Activated naive CD8-positive, alpha-beta T cell (primary cell): ENCODE data around the gene IFITM1.
"Not testable (repeated sequence)": the region's sequence is repeated elsewhere in the genome, so short reads cannot be mapped to it uniquely, and the experiment has no call there.

Experiments used
- H3K27ac Mint-ChIP-seq: one replicate; pipeline ENCODE4 v1.8.0; 2021; ENCODE audit warnings: mixed read lengths
- H3K27me3 Mint-ChIP-seq: one replicate; pipeline ENCODE4 v1.8.0; 2021; ENCODE audit warnings: mixed read lengths
- H3K36me3 Mint-ChIP-seq: one replicate; pipeline ENCODE4 v1.8.0; 2021; ENCODE audit warnings: mixed read lengths
- H3K4me1 Mint-ChIP-seq: one replicate; pipeline ENCODE4 v1.8.0; 2021; ENCODE audit warnings: low read depth, mixed read lengths
- H3K4me3 Mint-ChIP-seq: one replicate; pipeline ENCODE4 v1.8.0; 2021; ENCODE audit warnings: mild to moderate bottlenecking, mixed read lengths
- H3K9me3 Mint-ChIP-seq: one replicate; pipeline ENCODE4 v1.8.0; 2021; ENCODE audit warnings: low read depth, mixed read lengths

Gene IFITM1

GRCh38 chr11:319121-319887, 5.5 kb downstream of the IFITM1 start:
- not testable (repeated sequence) for H3K36me3 Mint-ChIP-seq, H3K27me3 Mint-ChIP-seq, H3K9me3 Mint-ChIP-seq
- H3K27ac Mint-ChIP-seq, result peak overlapping the region; percentile 100
- H3K4me1 Mint-ChIP-seq, result peaks cover 37% of the 10 kb centered on the region
- peak overlapping the region; percentile 94 for H3K4me3 Mint-ChIP-seq

GRCh38 chr11:319888-320273, 6.0 kb downstream of the IFITM1 start:
- not testable (repeated sequence) for H3K27me3 Mint-ChIP-seq, H3K9me3 Mint-ChIP-seq, H3K36me3 Mint-ChIP-seq
- Mint-ChIP-seq H3K4me3 (peak overlapping the region; percentile 94), H3K4me1 (peaks cover 43% of the 10 kb centered on the region), H3K27ac (peak overlapping the region; percentile 100)

DNA sequence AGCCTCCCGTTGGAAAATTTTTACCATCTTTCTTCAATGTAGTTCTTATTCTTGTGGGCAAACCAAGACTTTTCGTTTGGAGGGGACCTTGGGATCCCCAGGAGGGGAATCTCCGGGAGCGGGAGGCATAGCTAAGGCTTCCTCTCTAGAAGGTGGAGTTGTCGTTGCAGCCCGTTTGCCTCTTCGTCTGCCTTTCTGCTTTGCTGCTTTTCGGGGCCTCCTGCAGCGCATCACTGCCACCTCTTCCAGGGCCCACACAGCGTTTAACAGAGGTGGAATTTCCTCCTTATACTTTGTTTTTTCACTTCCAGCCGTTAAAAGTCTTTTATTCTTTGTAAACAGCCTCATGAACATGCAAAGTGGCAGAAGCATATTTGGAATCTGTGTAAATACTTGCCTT, 10.3 kb downstream of the IFITM1 start:
- Mint-ChIP-seq H3K27ac (peak overlapping the region; percentile 64), H3K36me3 (no peaks in the 10 kb centered on the region), H3K4me1 (peaks cover 59% of the 10 kb centered on the region), H3K27me3 (no peaks in the 10 kb centered on the region), H3K9me3 (no peaks in the 10 kb centered on the region), H3K4me3 (peak overlapping the region; percentile 15)

DNA sequence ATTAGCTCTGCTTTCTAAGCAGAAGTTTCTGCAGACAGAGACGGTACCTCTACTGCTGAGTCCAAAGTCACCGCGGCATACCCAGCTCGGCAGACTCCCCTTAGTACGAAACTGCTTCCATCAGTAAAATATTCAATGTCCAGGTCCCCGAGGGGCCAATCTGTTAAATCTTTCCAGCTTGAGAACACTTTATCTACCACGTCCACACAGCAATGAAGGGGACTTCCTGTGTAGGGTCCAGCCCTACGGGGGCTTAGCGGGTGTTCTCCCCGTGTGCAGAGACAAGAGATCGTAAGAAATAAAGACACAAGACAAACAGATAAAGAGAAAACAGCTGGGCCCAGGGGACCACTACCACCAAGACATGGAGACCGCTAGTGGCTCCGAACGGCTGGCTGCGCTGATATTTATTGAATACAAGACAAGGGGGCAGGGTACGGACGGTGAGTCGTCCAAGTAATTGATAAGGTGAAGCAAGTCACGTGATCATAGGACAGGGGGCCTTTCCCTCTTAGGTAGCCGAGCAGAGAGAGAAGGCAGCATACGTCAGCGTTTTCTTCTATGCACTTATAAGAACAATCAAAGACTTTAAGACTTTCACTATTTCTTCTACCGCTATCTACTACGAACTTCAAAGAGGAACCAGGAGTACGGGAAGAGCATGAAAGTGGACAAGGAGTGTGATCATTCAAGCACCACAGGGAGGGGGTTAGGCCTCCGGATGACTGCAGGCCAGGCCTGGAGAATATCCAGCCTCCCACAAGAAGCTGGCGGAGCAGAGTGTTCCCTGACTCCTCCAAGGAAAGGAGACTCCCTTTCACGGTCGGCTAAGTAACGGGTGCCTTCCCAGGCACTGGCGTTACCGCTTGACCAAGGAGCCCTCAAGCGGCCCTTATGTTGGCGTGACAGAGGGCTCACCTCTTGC, 11.0 kb downstream of the IFITM1 start:
- Mint-ChIP-seq H3K4me1 (peaks cover 64% of the 10 kb centered on the region), H3K4me3 (peak overlapping the region; percentile 15), H3K27ac (peak overlapping the region; percentile 64)
- not testable (repeated sequence) for H3K27me3 Mint-ChIP-seq, H3K36me3 Mint-ChIP-seq, H3K9me3 Mint-ChIP-seq

DNA sequence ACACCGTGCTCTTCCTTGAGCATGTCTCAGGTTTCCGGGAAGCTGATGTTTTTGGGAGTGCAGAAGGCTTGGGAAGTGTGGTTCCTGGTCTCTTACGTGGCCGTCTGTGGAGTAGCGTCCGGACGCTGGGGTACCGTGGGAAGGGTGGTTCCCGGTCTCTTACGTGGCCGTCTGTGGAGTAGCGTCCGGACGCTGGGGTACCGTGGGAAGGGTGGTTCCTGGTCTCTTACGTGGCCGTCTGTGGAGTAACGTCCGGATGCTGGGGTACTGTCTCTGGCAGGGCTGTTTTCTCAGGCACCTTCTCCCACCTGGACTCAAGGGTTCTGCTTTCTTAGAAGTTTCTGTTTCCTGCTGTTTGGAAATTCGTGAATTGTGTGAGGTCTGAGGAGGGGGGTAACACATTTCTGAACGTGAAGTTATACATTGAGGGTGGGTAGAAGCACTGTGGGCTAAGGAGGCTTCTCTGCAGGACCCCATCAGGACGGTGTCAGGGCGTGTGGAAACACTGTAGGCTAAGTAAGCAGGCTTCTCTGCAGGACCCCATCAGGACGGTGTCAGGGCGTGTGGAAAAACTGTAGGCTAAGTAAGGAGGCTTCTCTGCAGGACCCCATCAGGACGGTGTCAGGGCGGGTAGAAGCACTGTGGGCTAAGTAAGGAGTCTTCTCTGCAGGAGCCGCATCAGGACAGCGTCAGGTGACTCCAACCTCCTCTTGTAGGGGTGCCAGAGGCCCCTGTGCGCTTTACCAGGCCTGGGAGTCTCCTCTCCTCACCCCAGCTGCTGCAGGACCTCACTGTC, 12.2 kb downstream of the IFITM1 start:
- Mint-ChIP-seq H3K4me1 (peaks cover 64% of the 10 kb centered on the region), H3K36me3 (no peaks in the 10 kb centered on the region), H3K9me3 (no peaks in the 10 kb centered on the region), H3K27me3 (no peaks in the 10 kb centered on the region), H3K27ac (peak overlapping the region; percentile 97), H3K4me3 (peak overlapping the region; percentile 75)

- Mint-ChIP-seq H3K27me3 (no peaks in the 10 kb centered on the region), H3K4me1 (peaks cover 69% of the 10 kb centered on the region), H3K36me3 (no peaks in the 10 kb centered on the region), H3K4me3 (peak overlapping the region; percentile 75), H3K9me3 (no peaks in the 10 kb centered on the region), H3K27ac (peak overlapping the region; percentile 97)
Observed at GRCh38 chr11:326592-326841, 12.7 kb downstream of the IFITM1 start.

GRCh38 chr11:326842-327580, 13.2 kb downstream of the IFITM1 start:
- Mint-ChIP-seq H3K4me1 (peaks cover 74% of the 10 kb centered on the region), H3K9me3 (no peaks in the 10 kb centered on the region), H3K27ac (peak overlapping the region; percentile 97), H3K27me3 (no peaks in the 10 kb centered on the region), H3K4me3 (peak overlapping the region; percentile 75), H3K36me3 (no peaks in the 10 kb centered on the region)

DNA sequence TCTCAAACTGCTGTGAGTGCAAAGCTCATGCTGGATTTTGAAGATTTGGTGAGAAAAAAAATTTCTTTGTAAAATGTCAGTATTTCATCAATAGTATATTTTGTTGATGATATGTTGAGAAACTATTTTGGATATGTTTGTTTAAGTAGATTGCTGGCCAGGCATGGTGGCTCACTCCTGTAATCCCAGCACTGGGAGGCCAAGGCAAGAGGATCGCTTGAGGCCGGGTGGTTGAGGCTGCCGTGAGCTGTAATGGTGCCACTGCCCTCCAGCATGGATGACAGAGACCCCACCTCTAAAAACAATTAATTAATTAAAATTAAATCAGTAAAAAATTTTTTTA, 13.7 kb downstream of the IFITM1 start:
- peak overlapping the region; percentile 97 for H3K27ac Mint-ChIP-seq
- H3K4me3 Mint-ChIP-seq, result peak overlapping the region; percentile 75
- H3K4me1 Mint-ChIP-seq, result peaks cover 76% of the 10 kb centered on the region
- no peaks in the 10 kb centered on the region for H3K27me3 Mint-ChIP-seq
- H3K36me3 Mint-ChIP-seq, result no peaks in the 10 kb centered on the region
- no peaks in the 10 kb centered on the region for H3K9me3 Mint-ChIP-seq

DNA sequence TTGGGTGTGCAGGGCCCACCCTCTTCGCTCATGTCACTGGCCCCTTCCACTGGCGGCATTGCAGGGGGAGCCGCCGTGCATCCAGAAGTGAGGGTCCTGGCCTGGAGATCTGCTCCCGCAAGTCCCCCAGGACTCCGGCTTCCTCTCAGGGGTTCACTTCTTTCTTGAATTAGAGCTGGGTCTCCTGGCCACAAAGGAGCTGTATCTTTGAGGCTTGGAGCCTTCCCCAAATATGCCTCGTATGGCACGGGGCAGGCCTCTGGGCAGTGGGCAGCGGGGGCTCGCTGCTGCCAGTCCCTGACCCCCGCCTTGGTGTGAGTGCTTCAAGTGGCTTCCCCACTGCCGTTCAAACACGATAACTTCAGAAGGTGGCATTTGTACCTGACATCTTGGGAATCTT, 14.2 kb downstream of the IFITM1 start:
- H3K27me3 Mint-ChIP-seq, result no peaks in the 10 kb centered on the region
- no peaks in the 10 kb centered on the region for H3K9me3 Mint-ChIP-seq
- peak overlapping the region; percentile 50 for H3K27ac Mint-ChIP-seq
- H3K4me3 Mint-ChIP-seq, result no peak overlapping the region
- no peaks in the 10 kb centered on the region for H3K36me3 Mint-ChIP-seq
- peaks cover 80% of the 10 kb centered on the region for H3K4me1 Mint-ChIP-seq

DNA sequence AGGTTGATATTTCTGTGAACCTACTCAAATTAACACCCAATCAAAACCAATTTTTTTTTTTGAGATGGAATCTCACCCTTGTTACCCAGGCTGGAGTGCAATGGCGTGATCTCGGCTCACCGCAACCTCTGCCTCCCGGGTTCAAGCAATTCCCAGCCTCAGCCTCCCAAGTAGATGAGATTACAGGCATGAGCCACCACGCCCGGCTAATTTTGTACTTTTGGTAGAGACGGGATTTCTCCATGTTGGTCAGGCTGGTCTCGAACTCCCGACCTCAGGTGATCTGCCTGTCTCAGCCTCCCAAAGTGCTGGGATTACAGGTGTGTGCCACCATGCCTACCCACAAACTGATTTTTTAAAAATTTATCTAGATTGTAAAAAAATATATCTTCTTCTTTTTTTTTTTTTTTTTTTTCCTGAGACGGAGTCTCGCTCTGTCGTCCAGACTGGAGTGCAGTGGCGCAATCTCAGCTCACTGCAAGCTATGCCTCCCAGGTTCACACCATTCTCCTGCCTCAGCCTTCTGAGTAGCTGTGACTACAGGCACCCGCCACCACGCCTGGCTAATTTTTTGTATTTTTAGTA, 14.8 kb downstream of the IFITM1 start:
- H3K36me3 Mint-ChIP-seq, H3K4me3 Mint-ChIP-seq: not testable (repeated sequence)
- H3K4me1 Mint-ChIP-seq, result peaks cover 79% of the 10 kb centered on the region

GRCh38 chr11:329886-330253, 16.0 kb downstream of the IFITM1 start:
- Mint-ChIP-seq H3K9me3 (no peaks in the 10 kb centered on the region), H3K27ac (peak overlapping the region; percentile 86), H3K4me1 (peaks cover 69% of the 10 kb centered on the region), H3K4me3 (peak overlapping the region; percentile 20), H3K36me3 (no peaks in the 10 kb centered on the region), H3K27me3 (no peaks in the 10 kb centered on the region)

More for the DNA sequence above, 14.8 kb downstream of the IFITM1 start:
- peak overlapping the region; percentile 34 for H3K27ac Mint-ChIP-seq
- not testable (repeated sequence) for H3K27me3 Mint-ChIP-seq, H3K9me3 Mint-ChIP-seq

DNA sequence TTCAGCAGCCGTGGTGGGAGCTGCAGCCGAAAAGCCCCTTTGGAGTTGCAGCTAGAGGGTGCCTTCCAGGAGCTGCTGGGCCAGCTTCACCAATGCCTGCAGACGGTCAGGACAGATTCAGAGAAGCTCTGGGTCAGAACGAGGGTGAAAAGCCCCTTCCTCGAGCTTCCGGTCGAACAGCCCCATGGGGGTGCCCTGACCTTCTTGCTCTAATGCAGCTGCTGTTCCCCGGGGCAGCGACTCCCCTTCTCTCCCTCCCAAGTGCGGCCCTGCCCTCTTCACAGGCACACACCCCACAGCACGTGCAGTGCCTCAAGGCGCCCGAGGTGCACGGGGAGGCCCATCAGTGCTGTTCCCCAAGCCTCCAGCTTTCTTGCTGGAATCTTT, 16.5 kb downstream of the IFITM1 start:
- Mint-ChIP-seq H3K4me3 (no peak overlapping the region), H3K27ac (no peak overlapping the region), H3K4me1 (peaks cover 67% of the 10 kb centered on the region), H3K36me3 (no peaks in the 10 kb centered on the region), H3K9me3 (no peaks in the 10 kb centered on the region), H3K27me3 (no peaks in the 10 kb centered on the region)

DNA sequence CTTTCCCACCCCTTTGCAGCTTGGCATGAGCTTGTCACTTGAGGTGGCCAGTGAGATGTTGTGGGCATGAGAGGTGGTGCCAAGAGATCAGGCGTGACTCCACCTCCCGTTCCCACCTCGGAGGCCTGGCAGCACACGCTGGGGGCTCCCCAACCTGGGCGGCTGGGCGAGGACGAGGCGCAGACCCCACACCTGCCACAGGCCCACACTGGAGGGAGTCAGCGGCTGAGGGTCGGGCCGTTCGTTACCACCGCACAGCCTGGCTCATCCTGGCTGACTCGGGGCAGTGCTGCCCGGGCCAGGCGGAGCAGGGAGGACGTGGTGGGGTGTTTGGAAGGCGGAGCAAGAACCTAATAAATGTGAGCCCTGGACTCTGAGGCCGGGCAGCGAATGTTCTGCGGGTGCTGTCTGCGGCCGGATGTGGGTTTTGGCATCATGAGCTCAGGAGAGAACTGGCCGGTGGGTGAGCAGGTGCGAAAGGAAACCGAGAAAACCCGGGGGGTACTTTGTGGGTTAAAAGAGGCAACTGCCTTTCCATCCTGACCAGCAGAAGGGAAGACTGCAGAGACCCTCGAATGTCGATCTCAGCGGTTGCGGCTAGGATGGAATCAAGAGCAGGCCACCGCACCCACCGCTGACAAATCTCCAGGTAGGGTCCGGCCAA, 17.0 kb downstream of the IFITM1 start:
- Mint-ChIP-seq H3K4me3 (peak overlapping the region; percentile 49), H3K4me1 (peaks cover 67% of the 10 kb centered on the region), H3K9me3 (no peaks in the 10 kb centered on the region)

More for the DNA sequence above, 17.0 kb downstream of the IFITM1 start:
- no peaks in the 10 kb centered on the region for H3K27me3 Mint-ChIP-seq
- H3K27ac Mint-ChIP-seq, result peak overlapping the region; percentile 74
- H3K36me3 Mint-ChIP-seq, result no peaks in the 10 kb centered on the region
